K562 (cell line): ENCODE measurements around the gene NOP10. TPM values are rescaled to one million over a fixed set of nuclear protein-coding genes. Genes with fewer than 3 reads are reported as not detected.

Experiments
- ATAC-seq: fragments of 200-7000 bp; cut with Tn5 transposase; 3 replicates; pipeline ENCODE4 v1.9.1; 2020; ENCODE audit warnings: moderate library complexity
- BruUV-seq: library from RNA; stranded (reverse); fragments of 400-500 nt; replicated peaks from 2 replicates; lab custom pipeline; 2021; lab: Mats Ljungman, UMichigan
- CTCF ChIA-PET: fragments of 300-600 bp; formaldehyde crosslinking; extraction: SDS; loops from one replicate; lab custom pipeline; 2021; ENCODE audit warnings: low intra/inter-chr PET ratio; lab: Yijun Ruan, JAX
- POLR2A ChIA-PET: fragments of 300-600, 350-650 bp; sonication (Branson Sonifier 250); formaldehyde crosslinking; extraction: SDS; loops from one replicate; lab custom pipeline; 2021; ENCODE audit warnings: antibody characterized with exemption, inconsistent platforms; lab: Yijun Ruan, JAX
- DNase-seq, 4 experiments: peaks; one replicate each; pipeline versions ENCODE4 v3.0.0 to v3.0.0-alpha.2; 2011 to 2018; ENCODE audit warnings: low spot score in 3 of 4, mixed read lengths in 3 of 4; ENCODE audit errors: extremely low read depth in 1 of 4
- FAIRE-seq: peaks from 2 replicates; lab custom pipeline; 2011; peaks lifted over from hg19 to GRCh38; lab: Jason Lieb, UNC
- H2AFZ ChIP-seq: 2 replicates; pipeline ENCODE4 v1.6.0; 2011; ENCODE audit warnings: low read depth, low read length, control low read depth, inconsistent platforms
- H3K27ac ChIP-seq: fragments of 200-600 bp; 3 replicates; pipeline ENCODE4 v1.8.0; 2011; ENCODE audit warnings: low read depth, mild to moderate bottlenecking, control low read depth, inconsistent platforms, low read length, moderate library complexity, mixed read lengths; ENCODE audit errors: extremely low read depth
- H3K27me3 ChIP-seq, 2 experiments: fragments of 300-600 bp in 1 of 2; 2 replicates in 1 of 2; 3 replicates in 1 of 2; pipeline versions ENCODE4 v1.6.0 to v1.8.0; 2011; ENCODE audit warnings: inconsistent platforms in 2 of 2, low read length in 2 of 2, mild to moderate bottlenecking in 1 of 2, mixed read lengths in 1 of 2, moderate library complexity in 1 of 2; ENCODE audit not compliant: control insufficient read depth in 2 of 2, insufficient read depth in 2 of 2
- H3K36me3 ChIP-seq: fragments of 300-600 bp; 3 replicates; pipeline ENCODE4 v1.8.0; 2011; ENCODE audit warnings: mild to moderate bottlenecking, low read length, inconsistent platforms; ENCODE audit not compliant: control insufficient read depth, insufficient read depth
- H3K4me1 ChIP-seq, 2 experiments: fragments of 200-600 bp in 1 of 2; replicated peaks in 1 of 2; 2 replicates in 1 of 2; 3 replicates in 1 of 2; pipeline versions ENCODE4 v1.5.1 to v1.8.0; 2011; ENCODE audit warnings: inconsistent platforms in 2 of 2, low read length in 2 of 2, mild to moderate bottlenecking in 1 of 2, mixed read lengths in 1 of 2, moderate library complexity in 1 of 2; ENCODE audit not compliant: control insufficient read depth in 2 of 2, insufficient read depth in 2 of 2
- H3K4me2 ChIP-seq: 2 replicates; pipeline ENCODE4 v1.6.1; 2011; ENCODE audit warnings: low read length, control low read depth, inconsistent platforms, mixed read lengths; ENCODE audit not compliant: insufficient read depth
- H3K4me3 ChIP-seq: fragments of 200-600 bp; sonication (generic), shearing (Covaris generic); 2 replicates; pipeline ENCODE4 v1.5.1; 2016; ENCODE audit warnings: control low read depth, inconsistent platforms
- H3K79me2 ChIP-seq: fragments of 200-600 bp; 3 replicates; pipeline ENCODE4 v1.8.0; 2011; ENCODE audit warnings: low read length, inconsistent platforms; ENCODE audit not compliant: control insufficient read depth, insufficient read depth
- H3K9ac ChIP-seq, 2 experiments: 2 replicates each; pipeline versions ENCODE4 v1.6.0 to v1.6.1; 2011; ENCODE audit warnings: low read depth in 2 of 2, low read length in 2 of 2, control low read depth in 1 of 2, inconsistent platforms in 1 of 2, mild to moderate bottlenecking in 1 of 2, mixed read lengths in 1 of 2; ENCODE audit not compliant: insufficient read depth in 1 of 2
- H3K9me1 ChIP-seq: one replicate; pipeline ENCODE4 v1.6.0; 2011; ENCODE audit warnings: inconsistent platforms, mild to moderate bottlenecking, low read length, moderate library complexity; ENCODE audit not compliant: control insufficient read depth, insufficient read depth
- H3K9me3 ChIP-seq: replicated peaks from 2 replicates; pipeline ENCODE4 v1.5.1; 2011; ENCODE audit warnings: low read depth, low read length, inconsistent platforms; ENCODE audit not compliant: control insufficient read depth, insufficient read depth
- H4K20me1 ChIP-seq: replicated peaks from 2 replicates; pipeline ENCODE4 v1.6.1; 2011; ENCODE audit warnings: low read length, inconsistent platforms, mixed read lengths; ENCODE audit not compliant: control insufficient read depth, insufficient read depth
- CBX1 ChIP-seq: sonication (generic); IDR thresholded peaks from 2 replicates; pipeline ENCODE4 v1.6.1; 2016; ENCODE audit warnings: antibody characterized with exemption, low read depth, mild to moderate bottlenecking
- CHCHD3 ChIP-seq: fragments of 250-450 bp; sonication (Bioruptor Pico); IDR thresholded peaks from 2 replicates; pipeline ENCODE4 v2.1.2; 2022; ENCODE audit warnings: mild to moderate bottlenecking
- HDAC6 ChIP-seq: IDR thresholded peaks from 2 replicates; pipeline ENCODE4 v1.6.1; 2012; ENCODE audit warnings: low read depth, mild to moderate bottlenecking, control low read depth, inconsistent platforms, low read length, moderate library complexity
- MAFG ChIP-seq: fragments of 450-650 bp; conservative IDR thresholded peaks from 2 replicates; pipeline ENCODE4 v1.6.1; 2016; ENCODE audit warnings: missing genetic modification characterization, missing compliant biosample characterization
- MBD2 ChIP-seq: sonication (generic); IDR thresholded peaks from 2 replicates; pipeline ENCODE4 v1.6.1; 2016; ENCODE audit warnings: low read depth, borderline replicate concordance
- NCOA1 ChIP-seq: fragments of 450-650 bp; IDR thresholded peaks from 2 replicates; pipeline ENCODE4 v1.6.1; 2016; ENCODE audit warnings: low read depth
- PHTF2 ChIP-seq: fragments of 250-450 bp; sonication (Bioruptor Pico); IDR thresholded peaks from 2 replicates; pipeline ENCODE4 v1.5.0; 2021; ENCODE audit warnings: mild to moderate bottlenecking
- TAL1 ChIP-seq: fragments of 450-650 bp; IDR thresholded peaks from 2 replicates; pipeline ENCODE4 v1.6.1; 2016; ENCODE audit warnings: mild to moderate bottlenecking
- WGBS: fragments of 100-300 bp; shearing (Covaris generic); methylation state at CpG from one replicate; pipeline ENCODE4 v1.1.6; 2016; ENCODE audit warnings: low coverage, mixed read lengths; ENCODE audit not compliant: insufficient coverage; ENCODE audit errors: missing lambda C conversion rate; 5-methylcytosine and 5-hydroxymethylcytosine counted together
- in situ Hi-C: fragments of 300-500 bp; cut with MboI; formaldehyde crosslinking; loops from 4 replicates; pipeline ENCODE4 v1.15.0; 2018; ENCODE audit warnings: inconsistent platforms, mixed read lengths
- intact Hi-C: fragments of 100-400 bp; cut with micrococcal nuclease; formaldehyde crosslinking; loops from 2 replicates; pipeline ENCODE4 v1.14.2; 2022
- polyA plus RNA-seq, 8 experiments: library from polyadenylated mRNA; depleted of rRNA in 4 of 8; stranded (reverse) in 5 of 8; unstranded in 3 of 8; fragments of >200 nt; fragmentation: Nextera tagmentation in 2 of 8; fragmentation: Illumina TruSeq in 1 of 8; extraction: Ambion mirVana in 2 of 8; extraction: Trizol in 1 of 8; gene quantifications; 2 replicates each; pipeline versions ENCODE4 v1.2.1 to v1.2.3, GENCODE V29; 2011 to 2014; ENCODE audit warnings: inconsistent platforms in 1 of 8, missing spikeins in 1 of 8
- total RNA-seq, 7 experiments: library from RNA; depleted of rRNA in 6 of 7; stranded (reverse); fragments of >200 nt in 6 of 7; fragmentation: Illumina TruSeq in 2 of 7; extraction: Trizol in 2 of 7; gene quantifications; 2 replicates each; pipeline versions ENCODE4 v1.2.1 to v1.2.3, GENCODE V29; 2011 to 2021; ENCODE audit warnings: low replicate concordance in 1 of 7
- TF ChIP-seq, protein P1 (sequence below): fragments of 450-650 bp; formaldehyde crosslinking; IDR thresholded peaks from 2 replicates; pipeline ENCODE4 v1.4.0; 2020; ENCODE audit warnings: mild to moderate bottlenecking

Gene NOP10
- total and polyA plus RNA-seq, 9 of the 15 experiments (the other 6 are each of a cell fraction or from before 2014, with no cell fraction given), result 250 to 1,663 (median 449) TPM

DNA sequence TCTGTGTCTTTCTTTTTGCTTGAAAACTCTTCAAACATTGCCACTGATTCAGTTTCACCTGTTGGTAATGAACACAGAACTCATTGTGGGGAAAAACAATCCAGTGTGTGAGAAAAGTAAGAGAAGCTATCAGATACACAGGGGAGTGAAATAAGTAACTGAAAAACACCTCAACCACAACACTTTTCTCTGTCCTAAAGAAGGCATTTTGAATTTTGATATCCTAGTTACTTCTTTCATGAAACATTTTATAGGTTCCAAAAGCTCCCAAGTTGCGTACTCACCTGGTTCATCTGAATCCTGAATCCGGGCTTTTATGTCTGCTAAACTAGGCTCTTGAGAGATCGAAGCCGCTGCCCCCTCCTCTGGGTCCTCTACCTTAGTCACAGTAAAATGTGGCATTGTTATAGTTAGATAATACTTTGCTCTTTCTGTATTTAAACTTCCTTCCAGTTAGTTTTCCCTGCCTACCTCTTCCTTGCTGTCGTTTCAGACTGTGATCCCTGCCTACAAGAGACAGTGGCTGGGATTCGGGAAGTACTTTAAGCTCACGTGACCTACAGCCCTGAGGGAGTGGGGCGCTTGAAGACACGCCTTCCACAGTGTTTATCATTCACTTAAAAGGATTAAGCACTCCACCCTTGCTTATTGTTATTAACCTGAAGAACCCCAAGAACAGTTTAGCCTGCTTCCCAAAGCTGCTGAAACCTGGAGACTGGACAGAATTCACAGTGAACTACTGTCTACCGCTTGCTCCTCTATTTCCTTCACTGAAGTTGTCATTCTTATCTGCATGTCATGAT lies 24.5 kb downstream of the NOP10 start (continued):
- TF ChIP-seq, protein P1, sequence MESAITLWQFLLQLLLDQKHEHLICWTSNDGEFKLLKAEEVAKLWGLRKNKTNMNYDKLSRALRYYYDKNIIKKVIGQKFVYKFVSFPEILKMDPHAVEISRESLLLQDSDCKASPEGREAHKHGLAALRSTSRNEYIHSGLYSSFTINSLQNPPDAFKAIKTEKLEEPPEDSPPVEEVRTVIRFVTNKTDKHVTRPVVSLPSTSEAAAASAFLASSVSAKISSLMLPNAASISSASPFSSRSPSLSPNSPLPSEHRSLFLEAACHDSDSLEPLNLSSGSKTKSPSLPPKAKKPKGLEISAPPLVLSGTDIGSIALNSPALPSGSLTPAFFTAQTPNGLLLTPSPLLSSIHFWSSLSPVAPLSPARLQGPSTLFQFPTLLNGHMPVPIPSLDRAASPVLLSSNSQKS (CRISPR knock-in tag), result no peak
- TF ChIP-seq NCOA1 (no peak), TAL1 (no peak), CHCHD3 (CRISPR knock-in tag) (no peak), CBX1 (no peak)
- TF ChIP-seq, all 486 proteins: peak for 56

DNA sequence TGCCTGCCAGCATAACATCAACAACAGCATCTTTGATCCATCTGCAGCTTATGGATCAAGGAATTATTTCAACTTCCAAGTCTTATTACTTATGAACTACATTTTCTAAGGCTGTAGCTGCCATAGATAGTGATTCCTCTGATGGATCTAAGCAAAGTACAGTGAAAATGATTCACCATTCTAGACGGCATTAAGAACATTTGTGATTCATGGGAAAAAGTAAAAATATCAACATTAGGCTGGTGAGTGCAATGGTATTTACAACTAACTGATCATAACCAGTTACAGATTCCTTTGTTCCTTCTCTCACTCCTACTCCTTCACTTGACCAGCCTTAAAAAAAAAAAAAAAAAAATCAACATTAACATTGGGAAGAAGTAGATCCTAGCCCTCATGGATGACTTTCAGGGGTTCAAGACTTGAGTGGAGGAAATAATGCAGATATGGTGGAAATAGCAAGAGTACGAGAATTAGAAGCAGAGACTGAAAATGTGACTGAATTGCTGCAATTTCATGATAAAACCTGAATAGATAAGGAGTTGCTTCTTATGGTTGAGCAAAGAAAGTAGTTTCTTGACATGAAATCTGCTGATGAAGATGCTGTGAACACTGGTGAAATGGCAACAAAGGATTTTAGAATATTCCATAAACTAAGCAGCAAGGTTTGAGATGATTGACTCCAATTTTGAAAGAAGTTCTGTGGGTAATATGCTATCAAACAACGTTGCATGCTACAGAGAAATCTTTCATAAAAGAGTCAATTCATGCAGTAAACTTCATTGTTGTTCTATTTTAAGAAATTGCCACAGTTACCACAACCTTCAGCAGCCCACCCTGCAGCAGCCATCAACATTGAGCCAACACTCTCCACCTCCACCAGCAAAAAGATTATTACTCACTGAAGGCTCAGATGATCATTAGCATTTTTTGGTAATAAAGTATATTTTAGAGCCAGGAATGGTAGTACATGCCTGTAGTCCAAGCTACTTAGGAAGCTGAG lies 28.1 kb downstream of the NOP10 start:
- in situ Hi-C loops (no loop called here), intact Hi-C loops (no loop called here)
- Histone ChIP-seq H3K9ac (no peak overlapping the region), H3K79me2 (no peaks in the 10 kb centered on the region; the same call in 1 of the 3 replicates), H3K4me1 (peaks cover 0 to 4% of the 10 kb centered on the region in 2 experiments; a peak in 3 of 5 replicates), H3K9me1 (no peaks in the 10 kb centered on the region), H3K9me3 (no peaks in the 10 kb centered on the region), H3K27me3 (no peaks in the 10 kb centered on the region), H3K4me3 (no peak overlapping the region), H4K20me1 (no peaks in the 10 kb centered on the region), H3K4me2 (no peak overlapping the region), H3K27ac (no peak overlapping the region), H2AFZ (no peak overlapping the region), H3K36me3 (no peaks in the 10 kb centered on the region)
- ChIA-PET CTCF (no interaction called here), POLR2A (no interaction called here)
- TF ChIP-seq HDAC6, result no peak
- TF ChIP-seq MAFG (tag), result no peak
- TF ChIP-seq MBD2, result no peak
- no peak for TF ChIP-seq PHTF2 (CRISPR knock-in tag)
- ATAC-seq, result no peak
- DNase-seq, result no peak
- 16% methylated on average over 3 of the region's 3 CpGs for WGBS
- no peak for FAIRE-seq
- BruUV-seq, result no TSS peak
